CD4-positive, alpha-beta memory T cell (primary cell): Measurements from ENCODE around the gene KCNG1. TPM values are rescaled to one million over a fixed set of nuclear protein-coding genes. Genes with fewer than 3 reads are reported as not detected.

ENCODE experiments used
- CTCF ChIA-PET: fragments of 350-600 bp; sonication (Branson Sonifier 250); formaldehyde crosslinking; loops from one replicate; lab custom pipeline; 2021; ENCODE audit warnings: inconsistent platforms; ENCODE audit not compliant: partially characterized antibody; lab: Charles Lee
- POLR2A ChIA-PET: fragments of 350-600 bp; sonication (Branson Sonifier 250); formaldehyde crosslinking; loops from one replicate; lab custom pipeline; 2021; ENCODE audit not compliant: partially characterized antibody; lab: Charles Lee
- DNase-seq, 5 donors: peaks; one replicate each; pipeline versions ENCODE4 v3.0.0 to v3.0.0-alpha.2; 2020 to 2022; ENCODE audit warnings: mixed read lengths in 1 of 5
- H3K27ac ChIP-seq: one replicate; pipeline ENCODE4 v1.7.0; 2013; ENCODE audit warnings: low read depth, low read length
- H3K27me3 ChIP-seq: 2 replicates; pipeline ENCODE4 v1.7.0; 2013; ENCODE audit warnings: mild to moderate bottlenecking, low read length, moderate library complexity; ENCODE audit not compliant: insufficient read depth
- H3K36me3 ChIP-seq: 2 replicates; pipeline ENCODE4 v1.7.0; 2013; ENCODE audit warnings: mild to moderate bottlenecking, low read length, moderate library complexity; ENCODE audit not compliant: insufficient read depth
- H3K4me1 ChIP-seq: 2 replicates; pipeline ENCODE4 v1.7.0; 2013; ENCODE audit warnings: mild to moderate bottlenecking, low read length, moderate library complexity; ENCODE audit not compliant: insufficient read depth
- H3K4me3 ChIP-seq, 2 donors: one replicate each; pipeline ENCODE4 v1.7.0; 2013; ENCODE audit warnings: low read length in 2 of 2, mild to moderate bottlenecking in 1 of 2
- H3K9me3 ChIP-seq, 2 donors: one replicate each; pipeline ENCODE4 v1.7.0; 2013; ENCODE audit warnings: low read length in 2 of 2, control low read depth in 1 of 2; ENCODE audit not compliant: control insufficient read depth in 1 of 2
- H3K27ac Mint-ChIP-seq, 7 donors: one replicate each; pipeline ENCODE4 v1.8.0; 2020 to 2021; ENCODE audit warnings: mixed read lengths in 7 of 7, mild to moderate bottlenecking in 6 of 7, inconsistent platforms in 3 of 7, moderate library complexity in 3 of 7
- H3K27me3 Mint-ChIP-seq, 2 donors: one replicate each; pipeline ENCODE4 v1.8.0; 2020 to 2021; ENCODE audit warnings: mixed read lengths in 2 of 2
- H3K36me3 Mint-ChIP-seq, 2 donors: one replicate each; pipeline ENCODE4 v1.8.0; 2020 to 2021; ENCODE audit warnings: mixed read lengths in 2 of 2, inconsistent platforms in 1 of 2, mild to moderate bottlenecking in 1 of 2
- H3K4me1 Mint-ChIP-seq, 4 donors: one replicate each; pipeline ENCODE4 v1.8.0; 2020 to 2021; ENCODE audit warnings: mixed read lengths in 4 of 4, mild to moderate bottlenecking in 1 of 4
- H3K4me3 Mint-ChIP-seq, 8 donors: one replicate each; pipeline ENCODE4 v1.8.0; 2020 to 2021; ENCODE audit warnings: mixed read lengths in 8 of 8, mild to moderate bottlenecking in 7 of 8, moderate library complexity in 6 of 8, inconsistent platforms in 3 of 8
- H3K9me3 Mint-ChIP-seq, 8 donors: one replicate each; pipeline ENCODE4 v1.8.0; 2020 to 2021; ENCODE audit warnings: mixed read lengths in 8 of 8, mild to moderate bottlenecking in 5 of 8, inconsistent platforms in 3 of 8, moderate library complexity in 1 of 8
- intact Hi-C: fragments of 100-400 bp; cut with micrococcal nuclease; formaldehyde crosslinking; loops from one replicate; pipeline ENCODE4 v1.15.1; 2023
- polyA plus RNA-seq, 2 donors: library from polyadenylated mRNA; unstranded; fragments of 300-500 nt; fragmentation: Illumina TruSeq; gene quantifications; one replicate each; pipeline ENCODE4 v1.2.3, GENCODE V29; 2021
- total RNA-seq, 2 experiments: library from RNA; stranded (reverse); gene quantifications; one replicate each; pipeline ENCODE4 v1.2.3, GENCODE V29; 2021

Gene KCNG1
- total and polyA plus RNA-seq, 4 experiments from 2014 or later: not detected

GRCh38 chr20:50975701-50976330, 47.1 kb downstream of the KCNG1 start:
- Mint-ChIP-seq H3K36me3 (no peaks in the 10 kb centered on the region), H3K27me3 (peaks cover 17 to 18% of the 10 kb centered on the region in 2 donors), H3K4me3 (no peak overlapping the region), H3K4me1 (peaks cover 0 to 2% (median 0%) of the 10 kb centered on the region in 4 donors), H3K27ac (no peak overlapping the region), H3K9me3 (no peaks in the 10 kb centered on the region)
- Histone ChIP-seq H3K27ac (no peak overlapping the region), H3K4me1 (no peaks in the 10 kb centered on the region), H3K9me3 (no peaks in the 10 kb centered on the region), H3K4me3 (no peak overlapping the region), H3K27me3 (no peaks in the 10 kb centered on the region), H3K36me3 (no peaks in the 10 kb centered on the region)
- ChIA-PET POLR2A (no interaction called here), CTCF (interaction anchor here (1.1 to 1.5 kb wide), 2 partner anchors 8 to 12 kb away, joined by 3 read pairs; no protein-coding TSS in a partner anchor)
- DNase-seq: no peak
- intact Hi-C loops: no loop called here

- Mint-ChIP-seq H3K27ac (no peak overlapping the region), H3K36me3 (no peaks in the 10 kb centered on the region), H3K9me3 (no peaks in the 10 kb centered on the region), H3K4me1 (no peaks in the 10 kb centered on the region), H3K4me3 (no peak overlapping the region), H3K27me3 (peaks cover 0 to 1% of the 10 kb centered on the region in 2 donors)
- Histone ChIP-seq H3K4me3 (no peak overlapping the region), H3K36me3 (no peaks in the 10 kb centered on the region), H3K27me3 (no peaks in the 10 kb centered on the region), H3K27ac (no peak overlapping the region), H3K9me3 (no peaks in the 10 kb centered on the region), H3K4me1 (no peaks in the 10 kb centered on the region)
- ChIA-PET CTCF (interaction anchor here (1.2 kb wide), 1 partner anchor 18 kb away, joined by 3 read pairs; no protein-coding TSS in a partner anchor), POLR2A (no interaction called here)
- intact Hi-C loops: no loop called here
- no peak for DNase-seq
These were observed 53.0 kb downstream of the KCNG1 start for GRCh38 chr20:50969912-50970311.

GRCh38 chr20:50969435-50969834, 53.5 kb downstream of the KCNG1 start:
- CTCF ChIA-PET: interaction anchor here (1.2 to 2.5 kb wide), 2 partner anchors 12 to 18 kb away, joined by 3 to 10 read pairs; no protein-coding TSS in a partner anchor
- POLR2A ChIA-PET: no interaction called here
- Histone ChIP-seq H3K27me3 (no peaks in the 10 kb centered on the region), H3K36me3 (no peaks in the 10 kb centered on the region), H3K27ac (no peak overlapping the region), H3K9me3 (no peaks in the 10 kb centered on the region), H3K4me3 (no peak overlapping the region), H3K4me1 (no peaks in the 10 kb centered on the region)
- H3K27ac Mint-ChIP-seq: no peak overlapping the region
- no peaks in the 10 kb centered on the region for H3K4me1 Mint-ChIP-seq
- H3K36me3 Mint-ChIP-seq: no peaks in the 10 kb centered on the region
- no peaks in the 10 kb centered on the region for H3K9me3 Mint-ChIP-seq
- H3K4me3 Mint-ChIP-seq: no peak overlapping the region
- no peak for DNase-seq
- intact Hi-C loops: no loop called here
- H3K27me3 Mint-ChIP-seq: peaks cover 0 to 1% of the 10 kb centered on the region in 2 donors

GRCh38 chr20:50968289-50968688, 54.6 kb downstream of the KCNG1 start:
- intact Hi-C loops: no loop called here
- Mint-ChIP-seq H3K36me3 (no peaks in the 10 kb centered on the region), H3K9me3 (no peaks in the 10 kb centered on the region), H3K27me3 (peaks cover 0 to 1% of the 10 kb centered on the region in 2 donors), H3K4me1 (no peaks in the 10 kb centered on the region), H3K27ac (no peak overlapping the region), H3K4me3 (no peak overlapping the region)
- Histone ChIP-seq H3K4me3 (no peak overlapping the region), H3K4me1 (no peaks in the 10 kb centered on the region), H3K9me3 (no peaks in the 10 kb centered on the region), H3K36me3 (no peaks in the 10 kb centered on the region), H3K27ac (no peak overlapping the region), H3K27me3 (no peaks in the 10 kb centered on the region)
- DNase-seq: no peak
- POLR2A ChIA-PET: no interaction called here
- CTCF ChIA-PET: interaction anchor here (2.5 kb wide), 1 partner anchor 13 kb away, joined by 10 read pairs; no protein-coding TSS in a partner anchor

GRCh38 chr20:50967586-50967985, 55.3 kb downstream of the KCNG1 start:
- Mint-ChIP-seq H3K4me1 (no peaks in the 10 kb centered on the region), H3K27ac (no peak overlapping the region), H3K27me3 (no peaks in the 10 kb centered on the region), H3K9me3 (no peaks in the 10 kb centered on the region), H3K36me3 (no peaks in the 10 kb centered on the region), H3K4me3 (no peak overlapping the region)
- POLR2A ChIA-PET: no interaction called here
- no peaks in the 10 kb centered on the region for H3K27me3 ChIP-seq
- intact Hi-C loops: no loop called here
- H3K9me3 ChIP-seq: no peaks in the 10 kb centered on the region
- no peak overlapping the region for H3K4me3 ChIP-seq
- no peak for DNase-seq
- H3K27ac ChIP-seq: no peak overlapping the region
- H3K36me3 ChIP-seq: no peaks in the 10 kb centered on the region
- no peaks in the 10 kb centered on the region for H3K4me1 ChIP-seq
- CTCF ChIA-PET: interaction anchor here (2.5 kb wide), 1 partner anchor 14 kb away, joined by 10 read pairs; no protein-coding TSS in a partner anchor

- CTCF ChIA-PET: interaction anchor here (3.0 to 3.3 kb wide), 2 partner anchors 27 to 169 kb away, joined by 18 to 29 read pairs; partner anchors contain the start of gene ADNP
- Mint-ChIP-seq H3K27me3 (no peaks in the 10 kb centered on the region), H3K9me3 (peaks cover 0 to 6% (median 0%) of the 10 kb centered on the region in 8 donors), H3K36me3 (peaks cover 4 to 30% of the 10 kb centered on the region in 2 donors), H3K4me1 (peaks cover 23 to 67% (median 51%) of the 10 kb centered on the region in 4 donors), H3K4me3 (peak overlapping the region; percentile 91 to 98 (median 96)), H3K27ac (peak overlapping the region in 5 of 7 donors; percentile 96 to 100 (median 100))
- DNase-seq: no peak
- Histone ChIP-seq H3K9me3 (no peaks in the 10 kb centered on the region), H3K27ac (peak overlapping the region; percentile 91), H3K36me3 (no peaks in the 10 kb centered on the region), H3K4me1 (peaks cover 40% of the 10 kb centered on the region), H3K4me3 (peak overlapping the region; percentile 86 to 90), H3K27me3 (no peaks in the 10 kb centered on the region)
- intact Hi-C loops: no loop called here
- POLR2A ChIA-PET: interaction anchor here (1.9 to 3.4 kb wide), 4 partner anchors 9 to 169 kb away, joined by 8 to 153 read pairs (median 26); partner anchors contain the start of genes ADNP and BCAS4
These were observed 63.3 kb downstream of the KCNG1 start for GRCh38 chr20:50959543-50960126.
